Spleen (tissue), 7 donors: ENCODE results near the gene HECW1.

ENCODE experiments used
- POLR2A ChIP-seq, 3 donors: fragments of 450-650 bp; IDR thresholded peaks; one replicate each; pipeline ENCODE4 v1.5.1; 2017; ENCODE audit warnings: antibody characterized with exemption in 3 of 3, mild to moderate bottlenecking in 1 of 3
- POLR2AphosphoS5 ChIP-seq, 3 donors: sonication (generic); formaldehyde crosslinking; IDR thresholded peaks; one replicate each; pipeline ENCODE4 v1.5.1; 2017; ENCODE audit warnings: antibody characterized with exemption in 3 of 3
- TF ChIP-seq, protein P1 (sequence below), 11 experiments: fragments of 200-600 bp in 7 of 11; fragments of 450-650 bp in 4 of 11; sonication (generic) in 4 of 11; IDR thresholded peaks in 8 of 11; conservative IDR thresholded peaks in 3 of 11; 1 replicate in 7 of 11; 2 replicates in 4 of 11; pipeline versions ENCODE4 v1.4.0 to v1.8.0; 2016 to 2021; ENCODE audit warnings: antibody characterized with exemption in 11 of 11, inconsistent platforms in 4 of 11, mild to moderate bottlenecking in 1 of 11
- donor health status: DM: no; HTN: no; CAD: no; lungs with moderate emphysema.
- donor health status: DM: no; HTN: no; CAD: no.
- donor health status: DM: no; HTN: no; CAD: no.

DNA sequence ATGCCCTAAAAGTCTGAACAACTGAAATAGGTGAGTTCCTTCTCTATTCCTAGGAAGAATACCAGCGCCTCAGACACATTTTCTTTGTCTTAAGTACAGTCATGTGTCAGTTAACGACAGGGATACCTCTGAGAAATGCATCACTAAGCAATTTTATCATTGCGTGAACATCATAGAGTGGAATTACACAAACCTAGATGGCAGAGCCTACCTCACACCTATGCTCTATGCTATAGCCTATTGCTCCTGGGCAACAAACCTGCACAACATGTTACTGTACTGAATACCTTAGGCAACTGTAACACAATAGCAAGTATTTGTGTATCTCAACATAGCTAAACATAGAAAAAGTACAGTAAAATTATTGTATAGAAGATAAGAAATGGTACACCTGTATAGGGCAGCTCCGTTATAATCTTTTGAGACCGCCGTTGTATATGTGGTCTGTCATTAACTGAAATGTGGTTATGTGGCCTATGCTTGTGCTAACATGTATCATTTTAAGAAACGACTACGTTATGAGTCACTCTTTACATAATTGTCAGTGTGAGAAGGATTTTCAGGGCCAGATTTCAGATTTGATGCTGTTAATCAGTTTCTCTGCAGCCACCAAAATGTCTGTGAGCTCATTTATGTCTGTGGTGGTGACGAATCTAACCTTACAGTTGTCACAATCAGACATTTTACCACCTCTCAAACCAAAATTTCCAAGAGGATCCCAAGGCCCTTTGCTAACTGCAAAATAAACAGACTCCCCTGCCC, 404.3 kb downstream of the HECW1 start:
- TF ChIP-seq, protein P1, sequence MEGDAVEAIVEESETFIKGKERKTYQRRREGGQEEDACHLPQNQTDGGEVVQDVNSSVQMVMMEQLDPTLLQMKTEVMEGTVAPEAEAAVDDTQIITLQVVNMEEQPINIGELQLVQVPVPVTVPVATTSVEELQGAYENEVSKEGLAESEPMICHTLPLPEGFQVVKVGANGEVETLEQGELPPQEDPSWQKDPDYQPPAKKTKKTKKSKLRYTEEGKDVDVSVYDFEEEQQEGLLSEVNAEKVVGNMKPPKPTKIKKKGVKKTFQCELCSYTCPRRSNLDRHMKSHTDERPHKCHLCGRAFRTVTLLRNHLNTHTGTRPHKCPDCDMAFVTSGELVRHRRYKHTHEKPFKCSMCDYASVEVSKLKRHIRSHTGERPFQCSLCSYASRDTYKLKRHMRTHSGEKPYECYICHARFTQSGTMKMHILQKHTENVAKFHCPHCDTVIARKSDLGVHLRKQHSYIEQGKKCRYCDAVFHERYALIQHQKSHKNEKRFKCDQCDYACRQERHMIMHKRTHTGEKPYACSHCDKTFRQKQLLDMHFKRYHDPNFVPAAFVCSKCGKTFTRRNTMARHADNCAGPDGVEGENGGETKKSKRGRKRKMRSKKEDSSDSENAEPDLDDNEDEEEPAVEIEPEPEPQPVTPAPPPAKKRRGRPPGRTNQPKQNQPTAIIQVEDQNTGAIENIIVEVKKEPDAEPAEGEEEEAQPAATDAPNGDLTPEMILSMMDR (IDR thresholded peaks at IDR 0.05 in 8 of 11, conservative IDR thresholded peaks at IDR 0.05 in 3 of 11) = no peak
- no peak for TF ChIP-seq POLR2A (IDR thresholded peaks at IDR 0.05)
- TF ChIP-seq POLR2AphosphoS5 (IDR thresholded peaks at IDR 0.05) = no peak
